ENCODE results near the gene HOXD3. TPM values are rescaled to one million over a fixed set of nuclear protein-coding genes. Genes with fewer than 3 reads are reported as not detected.
A peak's percentile ranks its signal among the peaks of the same experiment; 100 is the strongest.

Gene HOXD3
- total RNA-seq, 1 donor from 2014 or later = 25.4 TPM

DNA sequence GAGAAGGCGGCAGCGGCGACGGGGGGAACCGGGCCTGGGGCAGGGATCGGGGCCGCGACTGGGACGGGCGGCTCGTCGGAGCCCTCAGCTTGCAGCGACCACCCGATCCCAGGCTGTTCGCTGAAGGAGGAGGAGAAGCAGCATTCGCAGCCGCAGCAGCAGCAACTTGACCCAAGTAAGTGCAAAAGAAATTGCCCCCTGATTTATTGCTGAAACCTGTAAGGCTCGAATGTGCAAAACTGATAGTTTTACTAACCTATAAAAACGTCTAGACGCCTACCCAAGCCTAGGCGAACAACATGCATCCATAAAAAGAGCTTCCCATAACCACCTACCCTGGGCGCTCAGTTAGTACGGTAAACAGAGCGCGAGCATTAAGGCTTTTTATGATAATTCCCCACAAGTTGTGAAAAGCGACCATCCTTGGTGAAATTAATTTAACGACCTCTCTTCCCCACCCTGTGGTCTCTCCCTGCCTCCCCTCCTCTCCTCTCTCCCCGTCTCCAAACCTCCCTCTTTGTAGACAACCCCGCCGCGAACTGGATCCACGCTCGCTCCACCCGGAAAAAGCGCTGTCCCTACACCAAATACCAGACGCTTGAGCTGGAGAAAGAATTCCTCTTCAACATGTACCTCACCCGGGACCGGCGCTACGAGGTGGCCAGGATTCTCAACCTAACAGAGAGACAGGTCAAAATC lies 33.5 kb upstream of the HOXD3 start:
- no peak for DNase-seq (ENCODE audit: extremely low spot score, unreplicated experiment)
- TF ChIP-seq CTCF (conservative IDR thresholded peaks at IDR 0.05) = no peak
- Mint-ChIP-seq H3K27ac (peak overlapping the region; percentile 5), H3K4me3 (peak overlapping the region; percentile 77), H3K36me3 (peaks cover 4% of the 10 kb centered on the region), H3K27me3 (peaks cover 94% of the 10 kb centered on the region), H3K9me3 (no peaks in the 10 kb centered on the region), H3K4me1 (ENCODE audit: unreplicated experiment) (peaks cover 13% of the 10 kb centered on the region)

- Mint-ChIP-seq H3K36me3 (peaks cover 4% of the 10 kb centered on the region), H3K27ac (peak overlapping the region; percentile 5), H3K4me1 (ENCODE audit: unreplicated experiment) (peaks cover 18% of the 10 kb centered on the region), H3K9me3 (no peaks in the 10 kb centered on the region), H3K27me3 (peaks cover 94% of the 10 kb centered on the region), H3K4me3 (peak overlapping the region; percentile 77)
- no peak for DNase-seq (ENCODE audit: extremely low spot score, unreplicated experiment)
- TF ChIP-seq CTCF (conservative IDR thresholded peaks at IDR 0.05) = no peak
Observed at GRCh38 chr2:176124110-176124946, 32.8 kb upstream of the HOXD3 start.

GRCh38 chr2:176124947-176125771 lies 31.9 kb upstream of the HOXD3 start:
- peak overlapping the region; percentile 11 for H3K27ac Mint-ChIP-seq
- H3K9me3 Mint-ChIP-seq = no peaks in the 10 kb centered on the region
- no peaks in the 10 kb centered on the region for H3K36me3 Mint-ChIP-seq
- H3K4me3 Mint-ChIP-seq = peak overlapping the region; percentile 62
- peaks cover 18% of the 10 kb centered on the region for H3K4me1 Mint-ChIP-seq (ENCODE audit: unreplicated experiment)
- DNase-seq (ENCODE audit: extremely low spot score, unreplicated experiment) = no peak
- TF ChIP-seq CTCF (conservative IDR thresholded peaks at IDR 0.05) = no peak
- peaks cover 86% of the 10 kb centered on the region for H3K27me3 Mint-ChIP-seq

DNA sequence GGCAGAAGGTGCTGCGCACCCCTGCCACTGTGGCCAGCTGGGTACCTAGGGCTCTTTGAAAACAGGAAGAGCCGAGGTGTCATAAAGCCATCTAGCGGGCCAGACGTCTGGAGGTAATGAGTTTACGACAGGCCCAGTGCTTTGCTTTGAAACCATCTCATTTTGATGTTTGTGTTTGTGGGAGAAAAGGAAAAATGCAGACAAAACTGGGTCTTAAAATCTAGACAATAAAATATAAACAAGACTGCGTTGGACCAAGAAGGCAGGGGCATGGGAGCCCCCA lies 31.4 kb upstream of the HOXD3 start:
- no peaks in the 10 kb centered on the region for H3K9me3 Mint-ChIP-seq
- peak overlapping the region; percentile 11 for H3K27ac Mint-ChIP-seq
- no peak for DNase-seq (ENCODE audit: extremely low spot score, unreplicated experiment)
- H3K4me1 Mint-ChIP-seq (ENCODE audit: unreplicated experiment) = peaks cover 19% of the 10 kb centered on the region
- no peaks in the 10 kb centered on the region for H3K36me3 Mint-ChIP-seq
- peaks cover 83% of the 10 kb centered on the region for H3K27me3 Mint-ChIP-seq
- TF ChIP-seq CTCF (conservative IDR thresholded peaks at IDR 0.05) = no peak
- H3K4me3 Mint-ChIP-seq = peak overlapping the region; percentile 10

DNA sequence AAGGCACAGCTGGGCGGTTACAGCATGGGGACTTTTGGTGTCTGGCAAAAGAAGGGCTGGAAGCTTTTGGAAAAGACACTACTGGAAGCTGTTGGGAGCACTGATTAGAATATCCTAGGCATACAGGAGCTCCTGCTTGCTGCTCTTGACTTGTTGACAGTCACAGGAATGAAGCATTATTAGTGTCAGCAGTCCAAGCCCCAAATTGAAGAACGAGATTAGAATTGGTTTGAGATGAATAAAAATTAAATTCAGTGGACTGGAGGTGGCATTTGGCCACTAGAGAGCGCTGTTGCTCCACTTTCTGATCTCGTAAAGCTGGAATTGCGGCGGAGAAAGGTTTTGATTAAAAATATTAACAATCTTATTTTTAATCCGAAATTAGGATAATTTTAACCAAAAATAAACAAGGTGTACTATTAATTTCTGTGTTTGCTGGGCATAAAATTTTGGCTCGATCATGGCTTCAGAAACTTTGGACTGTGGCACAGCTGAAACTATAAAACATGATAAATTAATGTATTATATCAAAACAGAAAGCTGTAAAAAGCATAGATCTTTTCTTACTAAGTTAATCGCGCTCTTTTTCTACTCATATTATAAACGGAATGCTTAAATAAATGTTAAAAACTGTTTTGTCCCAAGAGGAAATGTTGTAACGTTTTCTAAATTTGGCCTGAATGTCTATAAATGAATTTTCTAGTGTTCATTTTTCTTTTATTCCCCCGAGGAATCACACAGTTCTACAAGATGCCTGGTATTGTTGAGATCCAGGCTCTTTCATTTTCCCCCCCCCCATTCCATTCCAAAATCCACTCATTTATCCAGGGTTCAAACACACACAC lies 30.0 kb upstream of the HOXD3 start:
- Mint-ChIP-seq H3K4me3 (peak overlapping the region; percentile 5), H3K27ac (no peak overlapping the region), H3K27me3 (peaks cover 83% of the 10 kb centered on the region), H3K4me1 (ENCODE audit: unreplicated experiment) (peaks cover 25% of the 10 kb centered on the region), H3K36me3 (no peaks in the 10 kb centered on the region), H3K9me3 (no peaks in the 10 kb centered on the region)
- DNase-seq (ENCODE audit: extremely low spot score, unreplicated experiment) = no peak
- peak; percentile 97 for TF ChIP-seq CTCF (conservative IDR thresholded peaks at IDR 0.05)
